ENCODE data around the gene GCC2.
"Not testable (repeated sequence)": the region's sequence is repeated elsewhere in the genome, so short reads cannot be mapped to it uniquely, and the experiment has no call there.

The GCC2 gene

DNA sequence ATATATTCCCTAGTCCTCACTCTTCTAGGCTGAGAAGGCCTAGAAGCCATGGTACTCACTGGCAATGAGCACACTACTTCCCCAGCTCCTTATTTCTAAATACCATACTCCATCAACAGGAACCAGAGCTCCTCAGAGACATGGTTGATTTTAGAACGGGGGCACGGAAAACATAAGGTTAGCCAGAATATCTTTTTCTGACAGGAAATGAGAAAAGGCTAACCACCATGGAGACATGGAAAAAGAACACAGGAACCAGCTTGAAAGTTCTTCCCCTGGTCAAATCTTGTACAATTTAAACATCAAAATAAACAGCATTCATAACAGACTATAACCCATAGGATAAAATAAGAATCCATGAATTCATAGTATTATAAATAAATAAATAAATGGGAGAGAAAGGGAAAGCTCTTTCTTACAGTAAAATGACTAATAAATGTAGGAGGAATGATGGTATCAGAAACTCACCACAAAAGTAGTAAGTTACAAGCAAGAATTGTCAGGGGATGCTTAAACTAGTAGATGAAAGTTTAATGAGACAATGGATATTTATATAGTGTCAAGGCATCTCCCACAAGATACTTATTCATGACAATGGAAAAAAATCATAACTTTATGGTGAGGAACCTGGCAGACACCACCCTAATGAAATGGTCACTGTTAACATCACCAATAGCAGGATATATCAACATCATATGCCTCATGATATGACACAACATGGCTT lies 20.6 kb upstream of the GCC2 start:
- no peaks in the 10 kb centered on the region for H3K36me3 ChIP-seq (ENCODE audit: insufficient read depth, low read length)
- no peaks in the 10 kb centered on the region for H4K20me1 ChIP-seq (ENCODE audit: insufficient read depth, low read length, poor library complexity, severe bottlenecking)
- H3K4me1 ChIP-seq (ENCODE audit: insufficient read depth, low read length, poor library complexity, severe bottlenecking), result no peaks in the 10 kb centered on the region
- H2AFZ ChIP-seq (ENCODE audit: low read length), result no peak overlapping the region
- no peaks in the 10 kb centered on the region for H3K9me2 ChIP-seq (replicated peaks; ENCODE audit: low read depth, low read length)
- TF ChIP-seq EZH2phosphoT487 (IDR thresholded peaks at IDR 0.05; ENCODE audit: borderline replicate concordance), result no peak
- TF ChIP-seq, protein P1, sequence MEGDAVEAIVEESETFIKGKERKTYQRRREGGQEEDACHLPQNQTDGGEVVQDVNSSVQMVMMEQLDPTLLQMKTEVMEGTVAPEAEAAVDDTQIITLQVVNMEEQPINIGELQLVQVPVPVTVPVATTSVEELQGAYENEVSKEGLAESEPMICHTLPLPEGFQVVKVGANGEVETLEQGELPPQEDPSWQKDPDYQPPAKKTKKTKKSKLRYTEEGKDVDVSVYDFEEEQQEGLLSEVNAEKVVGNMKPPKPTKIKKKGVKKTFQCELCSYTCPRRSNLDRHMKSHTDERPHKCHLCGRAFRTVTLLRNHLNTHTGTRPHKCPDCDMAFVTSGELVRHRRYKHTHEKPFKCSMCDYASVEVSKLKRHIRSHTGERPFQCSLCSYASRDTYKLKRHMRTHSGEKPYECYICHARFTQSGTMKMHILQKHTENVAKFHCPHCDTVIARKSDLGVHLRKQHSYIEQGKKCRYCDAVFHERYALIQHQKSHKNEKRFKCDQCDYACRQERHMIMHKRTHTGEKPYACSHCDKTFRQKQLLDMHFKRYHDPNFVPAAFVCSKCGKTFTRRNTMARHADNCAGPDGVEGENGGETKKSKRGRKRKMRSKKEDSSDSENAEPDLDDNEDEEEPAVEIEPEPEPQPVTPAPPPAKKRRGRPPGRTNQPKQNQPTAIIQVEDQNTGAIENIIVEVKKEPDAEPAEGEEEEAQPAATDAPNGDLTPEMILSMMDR (conservative IDR thresholded peaks at IDR 0.05; ENCODE audit: low read length), result no peak
- H3K9ac ChIP-seq (ENCODE audit: low read depth, low read length, poor library complexity, severe bottlenecking), result no peak overlapping the region
- no peaks in the 10 kb centered on the region for H3K27me3 ChIP-seq (ENCODE audit: insufficient read depth, low read length, poor library complexity, severe bottlenecking)
- no peak overlapping the region for H3K4me2 ChIP-seq (ENCODE audit: low read depth, low read length, poor library complexity, severe bottlenecking)
- H3K4me3 ChIP-seq (ENCODE audit: low read length, poor library complexity, severe bottlenecking), result no peak overlapping the region
- H3K9me3 ChIP-seq (ENCODE audit: insufficient read depth, low read depth, low read length), result no peaks in the 10 kb centered on the region
- no peaks in the 10 kb centered on the region for H3K79me2 ChIP-seq (ENCODE audit: insufficient read depth, low read length)
- H3F3A ChIP-seq (ENCODE audit: low read depth), result no peaks in the 10 kb centered on the region

DNA sequence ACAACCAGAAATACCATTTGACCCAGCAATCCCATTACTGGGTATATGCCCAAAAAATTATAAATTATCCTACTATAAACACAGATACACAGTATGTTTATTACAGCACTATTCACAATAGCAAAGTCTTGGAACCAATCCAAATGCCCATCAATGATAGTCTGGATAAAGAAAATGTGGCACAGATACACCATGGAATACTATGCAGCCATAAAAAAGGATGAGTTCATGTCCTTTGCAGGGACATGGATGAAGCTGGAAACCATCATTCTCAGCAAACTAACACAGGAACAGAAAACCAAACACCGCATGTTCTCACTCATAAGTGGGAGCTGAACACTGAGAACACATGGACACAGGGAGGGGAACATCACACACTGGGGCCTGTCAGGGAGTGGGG lies 13.4 kb upstream of the GCC2 start:
- not testable (repeated sequence) for H4K20me1 ChIP-seq (ENCODE audit: insufficient read depth, low read length, poor library complexity, severe bottlenecking); H3K4me1 ChIP-seq (ENCODE audit: insufficient read depth, low read length, poor library complexity, severe bottlenecking); H3K9ac ChIP-seq (ENCODE audit: low read depth, low read length, poor library complexity, severe bottlenecking); H3K4me3 ChIP-seq (ENCODE audit: low read length, poor library complexity, severe bottlenecking); H3K27me3 ChIP-seq (ENCODE audit: insufficient read depth, low read length, poor library complexity, severe bottlenecking); H2AFZ ChIP-seq (ENCODE audit: low read length); H3K9me2 ChIP-seq (replicated peaks; ENCODE audit: low read depth, low read length); H3F3A ChIP-seq (ENCODE audit: low read depth); H3K4me2 ChIP-seq (ENCODE audit: low read depth, low read length, poor library complexity, severe bottlenecking); H3K9me3 ChIP-seq (ENCODE audit: insufficient read depth, low read depth, low read length); H3K36me3 ChIP-seq (ENCODE audit: insufficient read depth, low read length); H3K79me2 ChIP-seq (ENCODE audit: insufficient read depth, low read length)

DNA sequence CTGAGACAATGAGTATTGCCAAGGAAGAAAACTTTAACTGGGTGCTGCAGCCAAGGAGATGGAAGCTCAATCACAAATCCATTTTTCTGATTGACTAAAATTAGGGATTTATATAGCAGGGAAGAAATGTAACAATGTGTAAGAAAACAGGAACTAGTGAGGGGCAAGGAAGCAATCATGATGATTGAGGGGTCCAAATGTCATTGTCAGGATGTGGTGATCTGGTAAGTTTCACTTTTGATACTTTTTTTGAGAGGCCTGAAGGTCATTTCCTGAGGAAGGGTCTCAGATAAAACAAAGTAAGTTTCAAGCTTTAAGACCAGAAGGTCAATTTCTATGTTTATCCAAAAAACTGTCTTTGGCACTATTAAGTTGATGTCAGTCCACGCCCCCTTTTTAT lies 12.0 kb upstream of the GCC2 start:
- H3K9me2 ChIP-seq (replicated peaks; ENCODE audit: low read depth, low read length), result no peaks in the 10 kb centered on the region
- H3K79me2 ChIP-seq (ENCODE audit: insufficient read depth, low read length), result no peaks in the 10 kb centered on the region
- no peak overlapping the region for H3K9ac ChIP-seq (ENCODE audit: low read depth, low read length, poor library complexity, severe bottlenecking)
- no peaks in the 10 kb centered on the region for H3K27me3 ChIP-seq (ENCODE audit: insufficient read depth, low read length, poor library complexity, severe bottlenecking)
- H3K4me1 ChIP-seq (ENCODE audit: insufficient read depth, low read length, poor library complexity, severe bottlenecking), result peaks cover 2% of the 10 kb centered on the region
- no peaks in the 10 kb centered on the region for H3K9me3 ChIP-seq (ENCODE audit: insufficient read depth, low read depth, low read length)
- H2AFZ ChIP-seq (ENCODE audit: low read length), result no peak overlapping the region
- H3K4me2 ChIP-seq (ENCODE audit: low read depth, low read length, poor library complexity, severe bottlenecking), result peak overlapping the region; percentile 30
- H3K4me3 ChIP-seq (ENCODE audit: low read length, poor library complexity, severe bottlenecking), result no peak overlapping the region
- H3F3A ChIP-seq (ENCODE audit: low read depth), result no peaks in the 10 kb centered on the region
- H3K36me3 ChIP-seq (ENCODE audit: insufficient read depth, low read length), result no peaks in the 10 kb centered on the region
- no peak for TF ChIP-seq EZH2phosphoT487 (IDR thresholded peaks at IDR 0.05; ENCODE audit: borderline replicate concordance)
- TF ChIP-seq, protein P1 (conservative IDR thresholded peaks at IDR 0.05; ENCODE audit: low read length), result no peak
- H4K20me1 ChIP-seq (ENCODE audit: insufficient read depth, low read length, poor library complexity, severe bottlenecking), result no peaks in the 10 kb centered on the region

DNA sequence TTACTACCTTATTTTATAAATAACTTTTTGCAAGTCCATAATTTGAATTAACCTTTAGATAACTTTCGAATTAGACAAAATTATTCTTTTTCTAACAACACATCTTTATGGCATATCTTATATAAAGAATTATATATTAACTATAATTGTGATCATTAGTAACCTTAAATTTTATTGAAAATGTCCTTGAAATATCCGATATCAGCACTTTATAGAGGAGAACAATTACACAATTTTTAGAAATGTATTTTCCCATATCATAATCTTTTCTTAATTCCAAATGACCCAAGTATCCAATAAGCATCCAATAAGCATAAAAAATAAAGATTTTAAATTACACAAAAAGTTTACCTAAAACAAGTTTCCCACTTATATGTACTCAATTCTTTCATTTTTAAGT lies 7.3 kb upstream of the GCC2 start:
- no peaks in the 10 kb centered on the region for H3F3A ChIP-seq (ENCODE audit: low read depth)
- no peaks in the 10 kb centered on the region for H4K20me1 ChIP-seq (ENCODE audit: insufficient read depth, low read length, poor library complexity, severe bottlenecking)
- H3K4me1 ChIP-seq (ENCODE audit: insufficient read depth, low read length, poor library complexity, severe bottlenecking), result peaks cover 11% of the 10 kb centered on the region
- no peaks in the 10 kb centered on the region for H3K9me2 ChIP-seq (replicated peaks; ENCODE audit: low read depth, low read length)
- TF ChIP-seq EZH2phosphoT487 (IDR thresholded peaks at IDR 0.05; ENCODE audit: borderline replicate concordance), result no peak
- TF ChIP-seq, protein P1 (conservative IDR thresholded peaks at IDR 0.05; ENCODE audit: low read length), result no peak
- H2AFZ ChIP-seq (ENCODE audit: low read length), result no peak overlapping the region
- H3K4me3 ChIP-seq (ENCODE audit: low read length, poor library complexity, severe bottlenecking), result no peak overlapping the region
- peaks cover 10% of the 10 kb centered on the region; the same call in 1 of the 2 replicates for H3K9me3 ChIP-seq (ENCODE audit: insufficient read depth, low read depth, low read length)
- H3K36me3 ChIP-seq (ENCODE audit: insufficient read depth, low read length), result no peaks in the 10 kb centered on the region
- H3K79me2 ChIP-seq (ENCODE audit: insufficient read depth, low read length), result no peaks in the 10 kb centered on the region
- H3K27me3 ChIP-seq (ENCODE audit: insufficient read depth, low read length, poor library complexity, severe bottlenecking), result no peaks in the 10 kb centered on the region
- no peak overlapping the region for H3K4me2 ChIP-seq (ENCODE audit: low read depth, low read length, poor library complexity, severe bottlenecking)
- no peak overlapping the region for H3K9ac ChIP-seq (ENCODE audit: low read depth, low read length, poor library complexity, severe bottlenecking)

Data from Loucy (cell line).